SH-SY5Y (cell line): ENCODE measurements around the gene CFAP20DC.

Experiments
- GATA2 ChIP-seq: IDR thresholded peaks from 2 replicates; pipeline ENCODE4 v1.6.1; 2011; ENCODE audit warnings: mild to moderate bottlenecking, low read depth, low read length
- GATA3 ChIP-seq: IDR thresholded peaks from 2 replicates; pipeline ENCODE4 v1.6.1; 2011; ENCODE audit warnings: low read depth, mild to moderate bottlenecking, low read length, moderate library complexity

DNA sequence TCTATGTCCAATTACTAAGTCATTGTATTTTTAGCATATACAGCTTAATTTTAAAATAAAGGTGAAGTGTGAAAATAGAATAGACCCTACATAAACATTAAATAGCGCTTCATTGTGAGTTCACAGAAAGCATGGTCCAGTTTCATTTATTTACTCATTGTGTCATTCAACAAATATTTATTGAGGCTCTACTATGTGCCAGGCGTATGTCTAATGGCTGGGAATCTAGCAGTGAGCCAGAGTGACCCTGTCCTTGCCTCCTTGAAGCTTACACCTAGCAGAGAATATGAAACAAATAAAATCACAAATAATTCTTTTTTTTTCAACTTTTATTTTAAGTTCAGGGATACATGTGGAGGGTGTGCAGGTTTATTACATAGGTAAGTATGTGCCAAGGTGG is 161.7 kb downstream of the CFAP20DC start:
- no peak for TF ChIP-seq GATA2
- TF ChIP-seq GATA3: no peak
